Measurements from ENCODE around the gene TMEM175.
"Not testable (repeated sequence)": the region's sequence is repeated elsewhere in the genome, so short reads cannot be mapped to it uniquely, and the experiment has no call there.

TMEM175 gene

DNA sequence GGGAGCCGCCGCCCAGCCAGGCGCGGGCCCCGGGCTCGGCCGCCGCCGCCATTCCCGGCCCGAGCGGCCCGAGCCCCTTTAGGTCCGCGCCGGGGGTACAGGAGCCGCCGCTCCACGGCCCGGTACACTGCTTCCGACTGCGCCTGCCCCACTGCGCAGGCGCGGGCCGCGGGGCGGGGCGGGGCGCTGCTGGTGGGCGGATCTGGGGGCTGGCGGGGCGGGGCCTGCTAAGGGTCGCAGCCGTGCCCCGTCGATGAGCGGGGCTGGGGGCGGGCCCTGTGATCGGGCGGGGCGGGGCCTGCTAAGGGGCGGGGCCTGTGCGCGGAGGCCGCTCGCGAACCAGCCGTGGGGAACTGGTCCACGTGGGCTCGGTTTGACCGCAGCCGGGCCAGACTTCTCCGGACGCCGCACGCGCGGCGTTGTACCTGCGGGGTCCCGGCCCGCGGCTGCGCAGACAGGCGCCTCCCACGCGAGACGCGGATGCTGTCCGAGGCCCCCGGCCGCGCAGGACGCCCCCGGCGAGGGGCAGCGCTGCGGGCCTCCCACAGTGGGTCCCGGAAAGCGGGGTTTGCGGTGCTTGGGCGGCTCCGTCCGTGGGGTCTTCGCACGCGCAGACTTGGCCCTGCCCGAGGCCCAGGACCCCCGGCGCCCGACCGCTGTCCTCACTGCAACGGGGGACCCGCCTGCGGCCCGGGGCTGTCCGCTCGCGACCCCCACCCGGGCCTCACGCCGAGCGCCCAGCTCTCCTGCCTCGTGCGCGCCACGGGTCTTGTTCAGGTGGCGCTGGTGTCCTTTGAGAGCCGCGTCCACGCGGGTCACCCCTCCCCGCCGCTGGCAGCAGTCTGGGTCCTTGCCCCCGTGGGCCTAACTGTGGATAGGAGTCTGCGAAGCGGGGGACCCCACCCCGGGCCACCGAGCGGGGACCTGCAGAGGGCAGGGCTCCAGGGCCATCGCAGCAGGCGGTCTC, 41.5 kb downstream of the TMEM175 start, which contains the start of gene DGKQ:
Gene DGKQ, minus strand, starts transcription at position 139 of the 967 bp plus-strand sequence. Its CDS starts 87 bp downstream, at position 52.
- DNase-seq, result no peak

GRCh38 chr4:974668-975067, 42.4 kb downstream of the TMEM175 start:
- no peak for DNase-seq

- DNase-seq, result not testable (repeated sequence)
These were observed 43.8 kb downstream of the TMEM175 start for GRCh38 chr4:976016-976415.

DNA sequence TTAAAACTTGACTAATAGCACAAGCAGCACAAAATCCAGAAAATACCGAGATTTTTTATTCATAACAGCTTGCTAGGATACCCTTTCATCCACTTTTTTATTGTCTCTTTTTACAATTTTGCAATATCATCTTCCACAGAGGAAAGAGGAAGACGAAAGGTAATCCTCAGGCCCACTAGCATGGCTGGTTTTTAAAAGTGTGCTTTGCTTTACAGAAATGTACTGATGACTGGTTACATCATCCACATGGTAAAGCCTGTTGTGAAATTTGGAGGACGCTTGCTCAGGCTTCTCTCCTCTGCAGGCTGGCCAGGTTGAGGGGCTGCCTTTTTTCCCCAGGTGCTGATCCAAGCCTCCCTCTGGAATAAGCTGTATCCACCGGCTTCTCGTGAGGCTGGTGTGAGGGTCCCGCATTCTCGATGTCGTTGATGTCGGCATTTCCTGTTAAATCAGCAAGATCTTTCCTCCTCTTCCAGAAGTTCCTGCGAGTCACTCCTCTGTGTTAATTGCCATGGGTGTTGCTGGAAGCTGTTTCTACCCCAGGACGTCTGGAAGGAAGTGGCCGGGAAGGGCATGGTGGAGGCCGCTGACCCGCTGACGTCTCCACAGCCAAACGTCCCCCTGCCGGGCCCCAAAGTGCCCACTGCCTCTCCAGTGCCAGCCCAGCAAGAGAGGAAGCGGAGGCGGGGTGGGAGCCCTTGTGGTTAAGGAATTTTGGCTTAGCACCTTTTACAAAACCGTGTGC, 46.9 kb downstream of the TMEM175 start:
- no peak for DNase-seq

DNA sequence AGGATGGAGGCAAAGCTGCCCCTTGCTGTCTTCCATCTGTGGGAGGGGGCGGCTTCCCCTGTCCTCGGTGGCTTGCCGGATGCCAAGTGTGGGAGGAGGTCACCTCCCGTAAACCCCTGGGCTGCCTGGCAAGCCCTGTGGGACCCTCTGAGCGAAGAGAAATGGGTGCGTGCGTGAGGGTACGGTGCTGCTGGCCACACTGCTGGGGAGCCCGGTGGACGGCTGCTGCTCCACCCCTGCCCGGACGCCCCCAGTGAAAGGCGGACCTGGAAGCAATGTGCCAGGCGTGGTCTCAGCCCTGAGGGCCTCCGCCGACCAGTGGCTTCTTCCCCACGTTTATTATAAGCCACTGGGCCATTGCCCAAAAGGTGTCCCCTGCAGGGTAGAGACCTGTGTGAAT, 50.0 kb downstream of the TMEM175 start:
- DNase-seq, result no peak

DNA sequence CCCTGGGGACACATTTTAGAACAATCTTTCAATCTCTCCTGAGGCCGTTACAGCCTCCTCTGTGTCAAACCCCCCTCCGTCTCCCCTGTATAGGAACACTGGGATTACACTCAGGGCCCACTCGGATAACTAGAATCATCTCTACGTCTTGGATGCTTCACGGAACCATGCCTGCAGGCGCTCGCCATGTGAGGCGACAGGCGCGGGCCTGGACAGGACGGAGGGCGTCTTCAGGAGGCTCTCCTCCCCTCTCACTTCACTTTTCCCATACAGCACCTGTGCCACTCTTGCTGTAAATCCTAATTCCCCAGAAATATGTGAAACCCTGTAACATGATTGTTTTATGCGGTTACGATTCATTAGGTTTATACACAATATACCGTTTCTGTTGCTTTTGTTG, 50.6 kb downstream of the TMEM175 start:
- no peak for DNase-seq

- no peak for DNase-seq
These were observed 52.2 kb downstream of the TMEM175 start for GRCh38 chr4:984336-985054.

GRCh38 chr4:985123-985830, 53.0 kb downstream of the TMEM175 start:
- DNase-seq, result no peak

DNA sequence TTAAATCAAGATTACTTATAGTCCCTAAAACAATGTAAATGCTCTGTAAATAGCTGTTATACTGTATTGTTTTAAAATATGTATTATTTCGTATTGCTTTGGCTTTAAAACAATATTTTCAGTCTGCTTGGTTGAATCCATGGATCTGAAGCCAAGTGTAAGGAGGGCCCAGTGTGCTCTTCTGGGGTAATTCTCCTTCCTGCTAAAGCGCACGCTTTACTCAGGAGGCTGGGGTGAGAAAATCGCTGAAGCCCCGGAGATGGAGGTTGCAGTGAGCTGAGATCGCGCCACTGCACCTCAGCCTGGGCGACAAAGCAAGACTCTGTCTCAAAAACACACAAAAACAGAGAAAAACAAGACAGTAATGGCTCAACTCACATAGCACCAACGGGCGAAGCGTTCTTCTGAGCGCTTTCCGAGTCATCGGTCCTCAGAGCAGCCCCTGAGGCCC, 54.2 kb downstream of the TMEM175 start:
- no peak for DNase-seq

- DNase-seq, result no peak
These were observed 54.8 kb downstream of the TMEM175 start, which contains the start of gene IDUA for GRCh38 chr4:986879-987623. IDUA (plus strand) TSS chr4:987044; CDS start chr4:987085, 41 bp downstream.

- no peak for DNase-seq
These were observed 55.6 kb downstream of the TMEM175 start for GRCh38 chr4:987624-988513.

- no peak for DNase-seq
These were observed 56.8 kb downstream of the TMEM175 start for GRCh38 chr4:988726-989721.

- DNase-seq, result no peak
These were observed 57.6 kb downstream of the TMEM175 start for GRCh38 chr4:989722-990471.

GRCh38 chr4:990746-991367, 58.6 kb downstream of the TMEM175 start:
- no peak for DNase-seq

- DNase-seq, result no peak
These were observed 59.4 kb downstream of the TMEM175 start for GRCh38 chr4:991451-992296.

DNA sequence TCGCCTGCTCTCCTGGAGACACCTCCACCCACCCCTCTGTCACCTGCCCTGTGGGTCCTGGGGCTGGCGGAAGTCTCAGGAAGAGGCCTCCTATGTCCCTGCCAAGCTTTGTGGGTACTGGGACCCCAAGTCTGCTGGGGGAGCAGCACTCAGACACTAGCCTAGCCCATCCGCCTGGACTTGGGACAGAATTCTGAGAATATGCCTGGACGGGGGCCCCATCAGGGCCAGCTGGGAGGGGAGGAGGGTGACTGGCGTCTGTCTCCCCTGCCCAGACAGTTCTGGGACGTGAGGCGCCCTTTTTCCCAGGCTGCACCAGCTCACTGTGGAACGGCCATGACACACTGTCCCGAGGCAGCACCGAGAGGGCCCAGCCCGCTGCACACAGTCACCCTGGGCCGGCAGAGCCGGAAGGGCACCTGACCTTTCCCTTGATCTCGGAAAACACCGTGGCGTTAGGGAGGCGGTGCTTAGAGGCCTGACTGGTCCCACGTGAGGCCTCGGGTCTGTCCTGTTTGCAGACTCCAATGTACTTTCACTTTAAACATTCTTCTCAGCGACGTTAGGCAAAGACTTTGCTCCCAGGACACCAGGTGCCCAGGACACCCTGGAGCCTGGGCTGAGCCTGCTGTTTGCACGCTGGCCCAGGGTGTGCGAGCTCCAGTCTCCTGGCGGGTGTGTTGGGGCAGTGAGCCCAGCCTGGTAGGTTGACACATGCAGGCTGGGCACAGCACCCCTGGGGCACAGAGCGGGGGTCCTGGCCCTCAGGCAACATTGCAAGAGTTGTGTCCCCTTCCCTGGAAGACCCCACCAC, 60.2 kb downstream of the TMEM175 start:
- no peak for DNase-seq

Data from NCI-H2107 (cell line).